GM21529 (cell line): ENCODE results near the gene GPR62.

Experiments
- ATAC-seq: cut with Tn5 transposase; IDR thresholded peaks from one replicate; pipeline ENCODE4 v1.9.1; 2021; ENCODE audit not compliant: unreplicated experiment

GPR62 gene

GRCh38 chr3:51968883-51969678 lies 13.9 kb downstream of the GPR62 start:
- no peak for ATAC-seq

- no peak for ATAC-seq
Measured at GRCh38 chr3:51969841-51970240, 14.7 kb downstream of the GPR62 start.

- no peak for ATAC-seq
Measured at GRCh38 chr3:51970606-51971300, 15.6 kb downstream of the GPR62 start.

- no peak for ATAC-seq
Measured at GRCh38 chr3:51971350-51971749, 16.2 kb downstream of the GPR62 start.

GRCh38 chr3:51974277-51974962 lies 19.2 kb downstream of the GPR62 start:
- ATAC-seq, result no peak

GRCh38 chr3:51974963-51975851 lies 20.0 kb downstream of the GPR62 start, which contains the start of gene ABHD14A:
Gene ABHD14A, plus strand, starts transcription at chr3:51975064. Its CDS starts 72 bp downstream, at chr3:51975136.
- ATAC-seq, result peak; percentile 56

GRCh38 chr3:51975852-51976549 lies 20.8 kb downstream of the GPR62 start:
- no peak for ATAC-seq

GRCh38 chr3:51977446-51978142 lies 22.4 kb downstream of the GPR62 start:
- ATAC-seq, result no peak

- ATAC-seq, result no peak
Measured at GRCh38 chr3:51978143-51978502, 22.9 kb downstream of the GPR62 start.

- no peak for ATAC-seq
Measured at GRCh38 chr3:51980253-51980652, 25.1 kb downstream of the GPR62 start.

- ATAC-seq, result peak; percentile 45
Measured at GRCh38 chr3:51982352-51982837, 27.2 kb downstream of the GPR62 start.

GRCh38 chr3:51982838-51983577 lies 27.8 kb downstream of the GPR62 start, which contains the start of gene ACY1:
Gene ACY1, plus strand, starts transcription at chr3:51983535. Its CDS starts 530 bp downstream, at chr3:51984065.
- ATAC-seq, result peak; percentile 70

- ATAC-seq, result no peak
Measured at GRCh38 chr3:51983578-51984268, 28.5 kb downstream of the GPR62 start.

GRCh38 chr3:51984269-51984647 lies 29.1 kb downstream of the GPR62 start:
- ATAC-seq, result no peak

GRCh38 chr3:51985063-51985462 lies 29.9 kb downstream of the GPR62 start:
- no peak for ATAC-seq

GRCh38 chr3:51986010-51986947 lies 31.1 kb downstream of the GPR62 start:
- ATAC-seq, result no peak

GRCh38 chr3:51987568-51987967 lies 32.4 kb downstream of the GPR62 start:
- ATAC-seq, result no peak
